ENCODE results near the gene CNIH2. TPM values are rescaled to one million over a fixed set of nuclear protein-coding genes. Genes with fewer than 3 reads are reported as not detected.

Gene CNIH2
- total and polyA plus RNA-seq, 2 of the 13 experiments (the other 11 are each of a cell fraction or from before 2014, with no cell fraction given): 0.60 to 0.69 TPM

- no peak for TF ChIP-seq MZF1 (CRISPR knock-in tag; IDR thresholded peaks at IDR 0.05; ENCODE audit: borderline replicate concordance)
- no peak for TF ChIP-seq E2F1 (CRISPR knock-in tag; IDR thresholded peaks at IDR 0.05)
- peak; percentile 60 for TF ChIP-seq THRA (CRISPR knock-in tag; IDR thresholded peaks at IDR 0.05; ENCODE audit: borderline replicate concordance)
- TF ChIP-seq ZNF770 (CRISPR knock-in tag; IDR thresholded peaks at IDR 0.05): 0 out of 2 replicates have a peak, but pooled peaks have one; percentile 60
- no peak for TF ChIP-seq ZNF484 (CRISPR knock-in tag; IDR thresholded peaks at IDR 0.05; ENCODE audit: borderline replicate concordance, low read depth)
- peak; percentile 84 for TF ChIP-seq HOXA3 (CRISPR knock-in tag; IDR thresholded peaks at IDR 0.05)
- TF ChIP-seq ZBTB14 (CRISPR knock-in tag; IDR thresholded peaks at IDR 0.05): no peak
- TF ChIP-seq ZNF639 (CRISPR knock-in tag; conservative IDR thresholded peaks at IDR 0.05): peak; percentile 52; the same call in 1 of the 2 replicates
- peak; percentile 12; the same call in 1 of the 2 replicates for TF ChIP-seq RARA (CRISPR knock-in tag; IDR thresholded peaks at IDR 0.05)
- peak; percentile 93 for TF ChIP-seq ZNF792 (CRISPR knock-in tag; IDR thresholded peaks at IDR 0.05)
- TF ChIP-seq MAF1 (CRISPR knock-in tag; IDR thresholded peaks at IDR 0.05; ENCODE audit: borderline replicate concordance): peak; percentile 66; the same call in 1 of the 2 replicates
- peak; percentile 55 for TF ChIP-seq RXRA (CRISPR knock-in tag; IDR thresholded peaks at IDR 0.05)
- no peak for TF ChIP-seq E2F5 (CRISPR knock-in tag; conservative IDR thresholded peaks at IDR 0.05)
- no peak for TF ChIP-seq PLRG1 (conservative IDR thresholded peaks at IDR 0.05)
- peak; percentile 84 for TF ChIP-seq XRCC5 (optimal IDR thresholded peaks at IDR 0.05; ENCODE audit: low read length)
- TF ChIP-seq TIGD3 (CRISPR knock-in tag; IDR thresholded peaks at IDR 0.05; ENCODE audit: borderline replicate concordance): no peak
- no peak for TF ChIP-seq CEBPB (IDR thresholded peaks at IDR 0.05; ENCODE audit: borderline replicate concordance, low read depth, low read length)
- peak; percentile 15; the same call in 1 of the 2 replicates for TF ChIP-seq NFYC (CRISPR knock-in tag; IDR thresholded peaks at IDR 0.05)
Measured at GRCh38 chr11:66328302-66329144, 50.5 kb downstream of the CNIH2 start (continued).

Measured in HepG2 (cell line).